PC-3 (cell line): Measurements from ENCODE around the gene NSUN4.
"Not testable (repeated sequence)": the region's sequence is repeated elsewhere in the genome, so short reads cannot be mapped to it uniquely, and the experiment has no call there.

Experiments used
- CTCF ChIP-seq: fragments of 300-600 bp; sonication (generic); conservative IDR thresholded peaks from 2 replicates; pipeline ENCODE4 v1.5.1; 2017; ENCODE audit warnings: antibody characterized with exemption, low read depth, mild to moderate bottlenecking, low read length
- EZH2 ChIP-seq: fragments of 300-600 bp; sonication (generic); IDR thresholded peaks from one replicate; pipeline ENCODE4 v1.6.1; 2017; ENCODE audit warnings: antibody characterized with exemption, mild to moderate bottlenecking, low read length; ENCODE audit not compliant: unreplicated experiment
- EZH2phosphoT487 ChIP-seq: fragments of 300-600 bp; sonication (generic); IDR thresholded peaks from 2 replicates; pipeline ENCODE4 v1.6.1; 2018; ENCODE audit warnings: mild to moderate bottlenecking, antibody characterized with exemption, low read length, borderline replicate concordance

GRCh38 chr1:46325285-46326076, 15.1 kb upstream of the NSUN4 start:
- TF ChIP-seq CTCF, EZH2phosphoT487, EZH2: not testable (repeated sequence)
